Lower lobe of right lung (tissue), 2 donors: Measurements from ENCODE around the gene IL15RA. TPM values are rescaled to one million over a fixed set of nuclear protein-coding genes. Genes with fewer than 3 reads are reported as not detected.

Experiments
- ATAC-seq, 2 donors: fragments of 200-7000 bp; cut with Tn5 transposase; one replicate each; pipeline ENCODE4 v1.9.1; 2020 to 2022; ENCODE audit warnings: mild to moderate bottlenecking in 2 of 2, moderate library complexity in 2 of 2
- DNase-seq: peaks from one replicate; pipeline ENCODE4 v3.0.0-alpha.2; 2020
- H3K27ac ChIP-seq: fragments of 200-600 bp; one replicate; pipeline ENCODE4 v1.8.0; 2022
- H3K27me3 ChIP-seq: fragments of 200-600 bp; one replicate; pipeline ENCODE4 v1.8.0; 2022; ENCODE audit warnings: low read depth
- H3K36me3 ChIP-seq: fragments of 200-600 bp; one replicate; pipeline ENCODE4 v1.8.0; 2022; ENCODE audit warnings: mild to moderate bottlenecking
- H3K4me1 ChIP-seq: fragments of 200-600 bp; one replicate; pipeline ENCODE4 v1.8.0; 2022
- H3K4me3 ChIP-seq: fragments of 200-600 bp; one replicate; pipeline ENCODE4 v1.8.0; 2022; ENCODE audit warnings: mild to moderate bottlenecking
- H3K9me3 ChIP-seq: fragments of 200-600 bp; one replicate; pipeline ENCODE4 v1.8.0; 2022
- intact Hi-C: fragments of 100-400 bp; cut with DNase I; formaldehyde crosslinking; loops from one replicate; pipeline ENCODE4 v1.11.0; 2022
- total RNA-seq: library from RNA; stranded (reverse); fragmentation: NEBNext Ultra II Directional; extraction: Animal tissue kit (Norgen Biotek cat#: 25700); gene quantifications from one replicate; pipeline ENCODE4 v1.2.1, GENCODE V29; 2021
- TF ChIP-seq, protein P1 (sequence below): fragments of 200-600 bp; IDR thresholded peaks from one replicate; pipeline ENCODE4 v1.8.0; 2022; ENCODE audit warnings: antibody characterized with exemption, mild to moderate bottlenecking
- donor health status: DM: no; HTN: yes; CAD: no; lungs with severe emphysema.

IL15RA gene
- total RNA-seq, 1 donor from 2014 or later: 28.5 TPM

DNA sequence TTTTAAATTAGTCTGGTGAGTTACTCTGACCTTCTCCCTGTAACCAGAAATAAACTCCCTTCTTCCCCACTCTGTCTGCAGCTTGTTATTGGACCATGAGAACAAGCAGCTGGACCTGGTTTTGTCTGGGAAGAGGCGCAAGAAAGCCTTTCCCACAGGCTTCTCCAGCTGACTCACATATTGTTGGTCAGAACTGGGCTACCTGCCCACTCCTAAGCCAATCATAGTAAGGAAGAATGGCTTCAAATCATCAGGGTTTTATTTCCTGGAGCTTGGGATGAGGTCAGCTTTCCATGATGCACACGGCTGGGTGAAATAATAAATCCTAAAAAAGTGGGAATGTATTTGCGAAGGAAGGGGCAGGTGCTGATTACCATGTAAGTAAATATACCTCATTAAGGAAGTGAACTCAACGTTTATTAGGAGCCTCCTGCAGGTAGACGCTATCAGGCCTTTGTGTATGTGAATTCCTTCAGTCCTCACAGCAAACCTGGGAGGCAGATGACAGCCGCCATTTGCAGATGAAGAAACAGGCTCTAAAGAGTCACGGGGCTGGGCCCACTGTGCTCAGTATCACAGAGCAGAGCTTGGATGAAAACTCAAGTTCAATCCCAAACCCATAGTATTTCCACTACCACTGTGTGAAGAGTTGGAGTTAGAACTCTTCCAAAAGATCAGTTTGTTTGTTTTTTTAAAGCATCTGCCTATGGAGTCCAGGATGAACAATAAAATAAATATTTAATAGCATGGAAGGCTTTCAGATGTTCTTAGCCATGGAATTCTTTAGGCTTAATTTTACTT is 32.8 kb downstream of the IL15RA start:
- Histone ChIP-seq H3K27me3 (no peaks in the 10 kb centered on the region), H3K4me1 (peaks cover 74% of the 10 kb centered on the region), H3K4me3 (peak overlapping the region; percentile 49), H3K9me3 (no peaks in the 10 kb centered on the region), H3K36me3 (no peaks in the 10 kb centered on the region), H3K27ac (peak overlapping the region; percentile 78)
- intact Hi-C loops: no loop called here
- peak; percentile 47 to 50 for ATAC-seq
- DNase-seq: peak; percentile 48
- TF ChIP-seq, protein P1, sequence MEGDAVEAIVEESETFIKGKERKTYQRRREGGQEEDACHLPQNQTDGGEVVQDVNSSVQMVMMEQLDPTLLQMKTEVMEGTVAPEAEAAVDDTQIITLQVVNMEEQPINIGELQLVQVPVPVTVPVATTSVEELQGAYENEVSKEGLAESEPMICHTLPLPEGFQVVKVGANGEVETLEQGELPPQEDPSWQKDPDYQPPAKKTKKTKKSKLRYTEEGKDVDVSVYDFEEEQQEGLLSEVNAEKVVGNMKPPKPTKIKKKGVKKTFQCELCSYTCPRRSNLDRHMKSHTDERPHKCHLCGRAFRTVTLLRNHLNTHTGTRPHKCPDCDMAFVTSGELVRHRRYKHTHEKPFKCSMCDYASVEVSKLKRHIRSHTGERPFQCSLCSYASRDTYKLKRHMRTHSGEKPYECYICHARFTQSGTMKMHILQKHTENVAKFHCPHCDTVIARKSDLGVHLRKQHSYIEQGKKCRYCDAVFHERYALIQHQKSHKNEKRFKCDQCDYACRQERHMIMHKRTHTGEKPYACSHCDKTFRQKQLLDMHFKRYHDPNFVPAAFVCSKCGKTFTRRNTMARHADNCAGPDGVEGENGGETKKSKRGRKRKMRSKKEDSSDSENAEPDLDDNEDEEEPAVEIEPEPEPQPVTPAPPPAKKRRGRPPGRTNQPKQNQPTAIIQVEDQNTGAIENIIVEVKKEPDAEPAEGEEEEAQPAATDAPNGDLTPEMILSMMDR: no peak

DNA sequence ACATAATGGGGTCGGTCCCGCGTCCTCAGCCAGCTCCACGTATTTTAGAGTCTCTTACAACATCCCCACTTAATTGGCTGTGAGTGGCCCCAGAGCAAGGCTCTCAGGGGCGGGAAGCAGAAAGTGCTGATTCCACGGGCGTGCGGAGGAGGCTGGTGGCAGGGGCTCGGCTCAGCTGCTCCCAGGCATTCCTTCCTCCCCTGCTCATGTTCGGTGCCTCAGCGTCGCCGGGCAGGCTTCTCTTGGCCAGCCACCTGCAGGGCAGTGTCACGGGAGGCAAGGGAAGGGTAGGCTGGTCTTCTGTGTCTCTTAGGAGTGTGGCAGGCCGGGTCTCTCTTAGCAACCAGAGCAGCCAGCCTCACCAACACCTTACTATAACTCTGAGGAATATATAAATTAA is 33.8 kb downstream of the IL15RA start:
- intact Hi-C loops: no loop called here
- H3K4me1 ChIP-seq: peaks cover 63% of the 10 kb centered on the region

DNA sequence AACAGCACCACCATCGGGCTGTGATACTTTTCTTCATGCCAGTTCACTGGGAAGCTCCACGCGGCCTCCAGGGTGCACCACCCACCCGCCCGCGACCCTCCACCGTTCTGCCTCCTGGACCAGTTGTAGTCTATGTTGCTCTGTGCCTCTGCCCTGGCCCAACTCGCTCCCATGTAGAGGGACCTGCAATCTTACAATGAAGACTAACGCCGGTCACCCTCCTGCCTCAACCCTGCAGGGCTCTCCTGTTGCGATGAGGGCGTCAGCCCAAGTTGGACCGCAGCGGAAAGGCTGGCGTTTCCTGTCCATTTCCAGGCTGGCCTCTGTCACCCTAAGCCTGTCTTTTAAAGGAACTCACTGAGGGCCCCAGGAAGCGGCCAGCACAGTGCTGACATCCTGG is 34.9 kb downstream of the IL15RA start:
- Histone ChIP-seq H3K9me3 (no peaks in the 10 kb centered on the region), H3K36me3 (peaks cover 15% of the 10 kb centered on the region), H3K27ac (peak overlapping the region; percentile 78), H3K4me1 (peaks cover 60% of the 10 kb centered on the region), H3K27me3 (no peaks in the 10 kb centered on the region), H3K4me3 (peak overlapping the region; percentile 49)
- ATAC-seq (peak; percentile 36 to 52), DNase-seq (peak; percentile 70)
- TF ChIP-seq, protein P1: no peak
- intact Hi-C loops: no loop called here

More for the DNA sequence above, 33.8 kb downstream of the IL15RA start:
- Histone ChIP-seq H3K4me3 (peak overlapping the region; percentile 49), H3K27me3 (no peaks in the 10 kb centered on the region), H3K27ac (peak overlapping the region; percentile 78), H3K9me3 (no peaks in the 10 kb centered on the region), H3K36me3 (peaks cover 6% of the 10 kb centered on the region)
- TF ChIP-seq, protein P1: no peak
- peak; percentile 51 for DNase-seq
- ATAC-seq: peak; percentile 44 to 61

DNA sequence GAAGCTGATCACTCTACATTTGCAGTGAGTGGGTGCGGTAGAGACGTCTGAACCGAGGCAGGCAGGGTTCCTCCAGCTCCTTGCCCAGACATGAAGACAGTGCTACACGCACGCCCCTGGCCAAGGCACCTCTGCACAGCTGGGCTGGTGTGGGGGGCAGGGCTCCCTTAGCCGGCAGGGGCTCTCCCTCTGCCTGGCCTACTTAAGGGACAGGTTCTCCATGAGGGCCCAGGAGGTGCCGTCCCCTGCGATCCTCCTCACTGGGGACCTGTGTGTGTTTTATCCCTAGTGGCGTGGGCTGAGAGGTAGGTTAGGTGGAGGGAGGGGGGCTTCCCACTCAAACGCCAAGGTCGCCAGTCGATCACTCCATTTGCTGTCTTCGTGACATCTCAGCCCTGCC is 35.3 kb downstream of the IL15RA start:
- Histone ChIP-seq H3K4me3 (peak overlapping the region; percentile 19), H3K27ac (peak overlapping the region; percentile 78), H3K36me3 (peaks cover 20% of the 10 kb centered on the region), H3K9me3 (no peaks in the 10 kb centered on the region), H3K27me3 (no peaks in the 10 kb centered on the region), H3K4me1 (peaks cover 55% of the 10 kb centered on the region)
- ATAC-seq (no peak), DNase-seq (peak; percentile 43)
- TF ChIP-seq, protein P1: no peak
- intact Hi-C loops: no loop called here

DNA sequence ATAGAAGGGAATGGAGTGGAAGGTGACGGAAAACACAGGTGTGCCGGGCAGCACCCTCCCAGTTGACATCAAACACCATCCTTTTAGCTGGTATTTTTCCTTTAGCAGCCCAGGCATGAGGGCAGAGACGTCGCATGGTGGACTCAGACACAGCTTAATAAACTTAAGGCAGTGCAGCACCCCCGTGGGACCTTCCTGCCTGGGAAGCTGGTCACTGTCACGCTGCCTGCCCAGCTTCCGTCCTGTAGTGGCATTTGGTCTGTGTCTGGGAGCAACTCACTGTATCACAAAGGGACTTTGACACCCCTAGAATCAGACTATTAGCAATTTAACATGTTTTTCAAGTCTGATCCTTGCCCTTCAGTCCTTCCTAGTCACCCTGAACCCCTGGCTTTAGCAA is 35.8 kb downstream of the IL15RA start:
- DNase-seq (peak; percentile 24), ATAC-seq (no peak)
- H3K36me3 ChIP-seq: peaks cover 24% of the 10 kb centered on the region
- H3K27ac ChIP-seq: peak overlapping the region; percentile 78
- H3K9me3 ChIP-seq: no peaks in the 10 kb centered on the region
- TF ChIP-seq, protein P1: no peak
- H3K4me3 ChIP-seq: no peak overlapping the region
- intact Hi-C loops: no loop called here
- H3K27me3 ChIP-seq: no peaks in the 10 kb centered on the region
- peaks cover 51% of the 10 kb centered on the region for H3K4me1 ChIP-seq
